GM23248 (cell line): ENCODE data around the gene ARHGEF28. TPM values are rescaled to one million over a fixed set of nuclear protein-coding genes. Genes with fewer than 3 reads are reported as not detected.

Experiments used
- DNase-seq: peaks from one replicate; pipeline ENCODE4 v3.0.0-alpha.2; 2015
- H2AFZ ChIP-seq: fragments of 200-600 bp; sonication (generic); 2 replicates; pipeline ENCODE4 v1.6.1; 2016; ENCODE audit warnings: antibody characterized with exemption
- H3F3A ChIP-seq: fragments of 200-600 bp; sonication (generic); 2 replicates; pipeline ENCODE4 v1.6.1; 2016; ENCODE audit warnings: mild to moderate bottlenecking, antibody characterized with exemption, mixed run types; ENCODE audit not compliant: insufficient read depth
- H3K27ac ChIP-seq: fragments of 200-600 bp; sonication (generic); 2 replicates; pipeline ENCODE4 v1.5.1; 2016; ENCODE audit warnings: mild to moderate bottlenecking
- H3K27me3 ChIP-seq: fragments of 200-600 bp; sonication (generic); replicated peaks from 2 replicates; pipeline ENCODE4 v1.6.1; 2016; ENCODE audit warnings: mild to moderate bottlenecking; ENCODE audit not compliant: insufficient read depth
- H3K36me3 ChIP-seq: fragments of 200-600 bp; sonication (generic); 2 replicates; pipeline ENCODE4 v1.6.1; 2016; ENCODE audit warnings: low read depth, mild to moderate bottlenecking
- H3K4me1 ChIP-seq: fragments of 200-600 bp; sonication (generic); 2 replicates; pipeline ENCODE4 v1.6.1; 2016; ENCODE audit warnings: mild to moderate bottlenecking; ENCODE audit not compliant: insufficient read depth
- H3K4me2 ChIP-seq: fragments of 200-600 bp; sonication (generic); one replicate; pipeline ENCODE4 v1.6.1; 2016; ENCODE audit warnings: mild to moderate bottlenecking; ENCODE audit not compliant: unreplicated experiment
- H3K4me3 ChIP-seq: fragments of 200-600 bp; sonication (generic); 2 replicates; pipeline ENCODE4 v1.5.1; 2016; ENCODE audit warnings: mild to moderate bottlenecking
- H3K79me2 ChIP-seq: fragments of 200-600 bp; sonication (generic); 2 replicates; pipeline ENCODE4 v1.6.1; 2016; ENCODE audit warnings: mild to moderate bottlenecking; ENCODE audit not compliant: insufficient read depth
- H3K9ac ChIP-seq: fragments of 200-600 bp; sonication (generic); 2 replicates; pipeline ENCODE4 v1.6.1; 2016; ENCODE audit warnings: mild to moderate bottlenecking
- H3K9me2 ChIP-seq: fragments of 200-600 bp; sonication (generic); 2 replicates; pipeline ENCODE4 v1.6.1; 2016; ENCODE audit warnings: mixed run types, mild to moderate bottlenecking, moderate library complexity; ENCODE audit not compliant: insufficient read depth
- H3K9me3 ChIP-seq: fragments of 200-600 bp; sonication (generic); one replicate; pipeline ENCODE4 v1.6.1; 2017; ENCODE audit warnings: low read depth
- H4K20me1 ChIP-seq: fragments of 200-600 bp; sonication (generic); 2 replicates; pipeline ENCODE4 v1.6.0; 2016; ENCODE audit not compliant: insufficient read depth
- EZH2 ChIP-seq: fragments of 200-600 bp; sonication (generic); IDR thresholded peaks from 2 replicates; pipeline ENCODE4 v1.6.1; 2018; ENCODE audit warnings: antibody characterized with exemption, mild to moderate bottlenecking; ENCODE audit not compliant: insufficient read depth, poor library complexity, severe bottlenecking
- EZH2phosphoT487 ChIP-seq: fragments of 200-600 bp; sonication (generic); IDR thresholded peaks from 2 replicates; pipeline ENCODE4 v1.6.1; 2018; ENCODE audit warnings: antibody characterized with exemption, moderate library complexity, mild to moderate bottlenecking, low read depth; ENCODE audit not compliant: insufficient read depth
- WGBS, 2 experiments: methylation state at CpG; one replicate each; pipeline ENCODE4 v1.1.6; 2015 to 2017; ENCODE audit warnings: low lambda C conversion rate in 2 of 2, low coverage in 1 of 2; ENCODE audit errors: missing lambda C conversion rate in 2 of 2; 5-methylcytosine and 5-hydroxymethylcytosine counted together
- in situ Hi-C: fragments of 300-500 bp; cut with MboI; formaldehyde crosslinking; loops from 2 replicates; pipeline ENCODE4 v1.15.0; 2020
- polyA plus RNA-seq: library from polyadenylated mRNA; unstranded; fragments of >200 nt; fragmentation: Nextera tagmentation; extraction: Ambion mirVana; gene quantifications from 2 replicates; pipeline ENCODE4 v1.2.1, GENCODE V29; 2016
- total RNA-seq: library from RNA; depleted of rRNA; stranded (reverse); fragments of >200 nt; shearing (Covaris generic); gene quantifications from 2 replicates; pipeline ENCODE4 v1.2.3, GENCODE V29; 2014

Gene ARHGEF28
- total and polyA plus RNA-seq, 2 experiments from 2014 or later, result 5.0 to 9.6 TPM

DNA sequence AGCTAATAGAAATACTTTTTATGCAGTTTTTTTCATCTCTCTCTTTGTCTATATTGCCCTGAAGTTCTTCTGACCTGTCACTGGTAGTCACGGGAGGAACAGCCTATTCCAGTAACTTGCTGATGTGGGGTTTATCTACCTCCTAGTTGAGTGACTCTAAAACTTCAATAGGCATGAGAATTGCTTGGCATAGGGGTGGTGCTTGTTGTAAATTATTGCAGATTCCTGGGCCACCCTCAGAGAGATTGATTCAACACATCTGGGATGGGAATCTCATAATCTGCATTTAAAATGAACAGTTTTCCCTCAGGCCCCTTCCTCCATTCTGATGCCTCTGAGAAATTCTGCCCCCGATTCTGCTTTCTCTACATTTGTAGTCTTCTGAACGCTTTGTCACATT, 184.4 kb downstream of the ARHGEF28 start:
- Histone ChIP-seq H4K20me1 (no peaks in the 10 kb centered on the region), H3K27me3 (no peaks in the 10 kb centered on the region), H3K4me2 (no peak overlapping the region), H3K36me3 (no peaks in the 10 kb centered on the region), H3K4me3 (no peak overlapping the region), H3K9ac (no peak overlapping the region), H3K27ac (no peak overlapping the region), H3K4me1 (peaks cover 5% of the 10 kb centered on the region), H3F3A (peaks cover 5% of the 10 kb centered on the region), H3K79me2 (no peaks in the 10 kb centered on the region), H2AFZ (no peak overlapping the region), H3K9me3 (no peaks in the 10 kb centered on the region), H3K9me2 (no peaks in the 10 kb centered on the region)
- in situ Hi-C loops, result no loop called here
- TF ChIP-seq EZH2 (no peak), EZH2phosphoT487 (no peak)
- 91 to 97% methylated on average over 3 of the region's 3 CpGs for WGBS, 2 experiments
- DNase-seq, result no peak

DNA sequence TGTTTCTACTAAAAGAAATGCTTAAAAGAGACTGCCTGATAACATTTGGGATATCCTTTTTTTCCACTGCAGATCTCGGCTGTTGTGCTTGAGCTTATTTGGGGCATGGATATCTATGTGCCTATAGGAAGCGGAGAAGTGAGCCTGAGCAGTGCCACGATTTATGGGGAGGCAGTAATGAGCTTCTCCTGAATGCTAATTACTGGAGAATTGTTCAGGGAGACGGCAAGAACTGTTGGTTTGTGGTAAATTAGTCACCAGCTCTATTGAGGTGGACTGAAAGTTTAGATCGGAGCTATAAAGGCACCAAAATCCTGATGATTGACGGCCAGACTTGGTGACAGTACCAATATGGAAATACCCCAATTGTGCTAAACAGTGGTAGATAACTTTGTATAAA, 186.5 kb downstream of the ARHGEF28 start:
- H3K9me3 ChIP-seq, result no peaks in the 10 kb centered on the region
- in situ Hi-C loops, result no loop called here
- DNase-seq, result no peak
- H4K20me1 ChIP-seq, result no peaks in the 10 kb centered on the region
- H3K79me2 ChIP-seq, result no peaks in the 10 kb centered on the region
- no peaks in the 10 kb centered on the region for H3K9me2 ChIP-seq
- no peak for TF ChIP-seq EZH2
- TF ChIP-seq EZH2phosphoT487, result no peak
- H3K4me3 ChIP-seq, result no peak overlapping the region
- H3F3A ChIP-seq, result peaks cover 25% of the 10 kb centered on the region
- no peak overlapping the region for H3K27ac ChIP-seq
- H3K4me1 ChIP-seq, result peaks cover 25% of the 10 kb centered on the region
- H3K4me2 ChIP-seq, result no peak overlapping the region
- WGBS, 2 experiments, result 74 to 81% methylated on average over 6 of the region's 6 CpGs
- no peak overlapping the region for H3K9ac ChIP-seq
- no peaks in the 10 kb centered on the region for H3K36me3 ChIP-seq
- H3K27me3 ChIP-seq, result no peaks in the 10 kb centered on the region
- no peak overlapping the region for H2AFZ ChIP-seq

DNA sequence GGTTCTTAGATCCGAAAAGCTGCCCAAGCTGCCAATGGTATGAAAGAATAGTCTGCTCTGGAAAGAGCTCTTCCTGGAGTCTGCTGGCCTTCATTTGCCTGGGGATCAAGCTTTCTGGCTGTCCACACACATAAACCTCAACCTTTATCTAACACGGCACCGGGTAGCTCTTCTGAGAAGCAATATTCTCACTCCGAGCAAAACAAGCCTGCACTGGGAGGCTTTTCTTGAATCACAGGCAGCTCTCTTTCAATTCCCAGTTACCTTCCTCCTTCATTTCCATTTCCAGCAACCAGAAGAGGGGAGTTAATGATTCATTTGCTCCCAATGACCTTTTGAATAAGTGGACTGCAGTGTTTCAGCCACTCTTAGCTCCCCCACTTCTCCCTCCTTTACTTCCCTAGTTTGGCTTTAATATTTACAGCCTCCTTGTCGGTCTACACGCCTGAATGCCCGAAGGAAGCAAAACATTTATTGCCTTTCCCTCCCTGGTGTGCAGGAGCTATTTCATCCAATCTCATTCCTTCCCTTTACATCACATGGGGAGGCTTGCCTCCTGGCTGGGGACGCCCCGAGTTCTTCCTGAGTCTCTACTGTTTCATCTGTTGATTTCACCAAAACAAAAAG, 187.1 kb downstream of the ARHGEF28 start:
- peaks cover 31% of the 10 kb centered on the region for H3K4me1 ChIP-seq
- no peak overlapping the region for H3K4me2 ChIP-seq
- TF ChIP-seq EZH2phosphoT487, result no peak
- no peak for TF ChIP-seq EZH2
- H3F3A ChIP-seq, result peaks cover 31% of the 10 kb centered on the region
- H3K9me3 ChIP-seq, result no peaks in the 10 kb centered on the region
- no peak overlapping the region for H2AFZ ChIP-seq
- 71 to 75% methylated on average over 9 of the region's 9 CpGs for WGBS, 2 experiments
- no peaks in the 10 kb centered on the region for H3K27me3 ChIP-seq
- no peaks in the 10 kb centered on the region for H3K79me2 ChIP-seq
- in situ Hi-C loops, result no loop called here
- no peaks in the 10 kb centered on the region for H3K36me3 ChIP-seq
- no peaks in the 10 kb centered on the region for H4K20me1 ChIP-seq
- H3K9ac ChIP-seq, result no peak overlapping the region
- DNase-seq, result no peak
- no peak overlapping the region for H3K27ac ChIP-seq
- H3K9me2 ChIP-seq, result no peaks in the 10 kb centered on the region
- no peak overlapping the region for H3K4me3 ChIP-seq

DNA sequence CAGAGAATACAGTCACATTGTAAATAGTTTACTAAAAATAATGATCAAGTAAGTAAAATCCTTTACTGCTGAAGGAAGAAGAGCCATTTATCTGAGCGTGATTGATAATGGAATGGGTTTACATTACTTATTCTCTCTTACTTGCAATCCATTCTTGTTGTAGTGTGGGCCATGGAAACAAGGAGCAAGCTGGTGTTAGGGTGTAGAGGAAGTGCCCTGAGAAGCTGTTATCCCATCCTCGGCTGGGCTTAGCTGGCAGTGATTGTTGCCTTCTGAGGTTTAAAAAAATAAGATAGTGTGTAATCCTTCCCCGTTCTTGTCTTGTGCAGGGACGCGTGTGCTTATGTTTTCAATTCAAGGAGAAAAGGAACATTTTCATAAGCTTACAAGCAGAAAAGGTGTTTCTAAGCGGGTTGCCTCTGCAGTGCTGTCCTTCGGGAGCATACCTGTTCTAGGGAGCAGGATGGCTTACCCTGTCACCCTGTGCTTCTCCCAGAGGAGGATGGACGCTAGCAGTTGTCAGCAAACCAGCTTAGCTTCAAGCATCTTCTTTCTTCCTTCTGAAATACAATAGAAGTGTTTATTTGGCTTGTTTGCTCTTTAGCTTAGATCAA, 188.3 kb downstream of the ARHGEF28 start:
- peaks cover 43% of the 10 kb centered on the region for H3K4me1 ChIP-seq
- no peak overlapping the region for H3K9ac ChIP-seq
- H3K4me2 ChIP-seq, result no peak overlapping the region
- H3K9me2 ChIP-seq, result no peaks in the 10 kb centered on the region
- H3K9me3 ChIP-seq, result no peaks in the 10 kb centered on the region
- H4K20me1 ChIP-seq, result no peaks in the 10 kb centered on the region
- H3K4me3 ChIP-seq, result no peak overlapping the region
- H3K79me2 ChIP-seq, result no peaks in the 10 kb centered on the region
- no peak for TF ChIP-seq EZH2phosphoT487
- no peak for TF ChIP-seq EZH2
- H3K27me3 ChIP-seq, result no peaks in the 10 kb centered on the region
- WGBS, 2 experiments, result 86 to 87% methylated on average over 8 of the region's 8 CpGs
- H2AFZ ChIP-seq, result no peak overlapping the region
- no peaks in the 10 kb centered on the region for H3K36me3 ChIP-seq
- no peak overlapping the region for H3K27ac ChIP-seq
- in situ Hi-C loops, result no loop called here
- no peak for DNase-seq
- H3F3A ChIP-seq, result peaks cover 44% of the 10 kb centered on the region
